IMR-90 (cell line): ENCODE data around the gene ANKFN1. TPM values are rescaled to one million over a fixed set of nuclear protein-coding genes. Genes with fewer than 3 reads are reported as not detected.

Experiments
- ATAC-seq: fragments of 200-7000 bp; cut with Tn5 transposase; 2 replicates; pipeline ENCODE4 v1.9.1; 2020; ENCODE audit warnings: low read depth, mild to moderate bottlenecking, moderate library complexity
- BruUV-seq: library from RNA; stranded (reverse); fragments of 400-500 nt; replicated peaks from 2 replicates; lab custom pipeline; 2021; lab: Mats Ljungman, UMichigan
- CTCF ChIA-PET: fragments of 300-600 bp; formaldehyde crosslinking; extraction: SDS; loops from one replicate; lab custom pipeline; 2021; ENCODE audit warnings: antibody characterized with exemption; lab: Yijun Ruan, JAX
- POLR2A ChIA-PET: fragments of 300-600 bp; sonication (Branson Sonifier 250); formaldehyde crosslinking; loops from one replicate; lab custom pipeline; 2022; ENCODE audit warnings: antibody characterized with exemption; ENCODE audit not compliant: unreplicated experiment; lab: Charles Lee
- DNase-seq: peaks from one replicate; pipeline ENCODE4 v3.0.0; 2013
- H2AFZ ChIP-seq: replicated peaks from 2 replicates; pipeline ENCODE3; 2013; ENCODE audit warnings: low read length, mild to moderate bottlenecking; ENCODE audit not compliant: poor library complexity
- H2AK5ac ChIP-seq: 2 replicates; pipeline ENCODE4 v1.6.1; 2013; ENCODE audit warnings: low read depth, low read length, inconsistent platforms
- H2AK9ac ChIP-seq: replicated peaks from 2 replicates; pipeline ENCODE3; 2013; ENCODE audit warnings: mild to moderate bottlenecking, low read depth, low read length, moderate library complexity; ENCODE audit not compliant: poor library complexity
- H2BK120ac ChIP-seq: 2 replicates; pipeline ENCODE4 v1.6.1; 2013; ENCODE audit warnings: low read depth, low read length, inconsistent platforms
- H2BK15ac ChIP-seq: 3 replicates; pipeline ENCODE4 v1.6.1; 2013; ENCODE audit warnings: low read depth, low read length, inconsistent platforms
- H2BK20ac ChIP-seq: 2 replicates; pipeline ENCODE4 v1.6.1; 2013; ENCODE audit warnings: low read depth, mild to moderate bottlenecking, inconsistent platforms, low read length, moderate library complexity
- H2BK5ac ChIP-seq: 2 replicates; pipeline ENCODE4 v1.6.1; 2013; ENCODE audit warnings: mild to moderate bottlenecking, low read depth, low read length, inconsistent platforms; ENCODE audit not compliant: poor library complexity, severe bottlenecking
- H3K14ac ChIP-seq: replicated peaks from 2 replicates; pipeline ENCODE4 v1.6.1; 2013; ENCODE audit warnings: low read depth, low read length, inconsistent platforms
- H3K18ac ChIP-seq: 2 replicates; pipeline ENCODE4 v1.6.1; 2013; ENCODE audit warnings: low read depth, low read length, control low read depth
- H3K23ac ChIP-seq: 2 replicates; pipeline ENCODE4 v1.6.1; 2013; ENCODE audit warnings: low read depth, low read length, inconsistent platforms
- H3K27ac ChIP-seq: 2 replicates; pipeline ENCODE4 v1.5.1; 2013; ENCODE audit warnings: mild to moderate bottlenecking, control low read depth, low read length; ENCODE audit not compliant: insufficient read depth
- H3K27me3 ChIP-seq: 2 replicates; pipeline ENCODE4 v1.6.1; 2013; ENCODE audit warnings: low read length; ENCODE audit not compliant: control insufficient read depth, insufficient read depth
- H3K36me3 ChIP-seq: 2 replicates; pipeline ENCODE4 v1.6.1; 2013; ENCODE audit warnings: low read length, mixed read lengths; ENCODE audit not compliant: control insufficient read depth, insufficient read depth
- H3K4ac ChIP-seq: 2 replicates; pipeline ENCODE4 v1.6.1; 2013; ENCODE audit warnings: low read depth, low read length, inconsistent platforms
- H3K4me1 ChIP-seq: 2 replicates; pipeline ENCODE4 v1.6.1; 2013; ENCODE audit warnings: low read length, mixed read lengths; ENCODE audit not compliant: control insufficient read depth, insufficient read depth
- H3K4me2 ChIP-seq: 2 replicates; pipeline ENCODE4 v1.6.1; 2013; ENCODE audit warnings: low read depth, mild to moderate bottlenecking, control low read depth, low read length, moderate library complexity
- H3K4me3 ChIP-seq: 2 replicates; pipeline ENCODE4 v1.5.1; 2013; ENCODE audit warnings: low read depth, mild to moderate bottlenecking, control low read depth, low read length, moderate library complexity; ENCODE audit not compliant: insufficient read depth
- H3K56ac ChIP-seq: 2 replicates; pipeline ENCODE4 v1.6.1; 2013; ENCODE audit warnings: low read length, inconsistent platforms; ENCODE audit not compliant: insufficient read depth; ENCODE audit errors: extremely low read depth
- H3K79me1 ChIP-seq, 2 experiments: 2 replicates each; pipeline ENCODE4 v1.6.1; 2013; ENCODE audit warnings: low read length in 2 of 2, inconsistent platforms in 1 of 2, low read depth in 1 of 2
- H3K9ac ChIP-seq: 2 replicates; pipeline ENCODE4 v1.6.1; 2013; ENCODE audit warnings: low read depth, low read length, control low read depth
- H3K9me1 ChIP-seq: 2 replicates; pipeline ENCODE4 v1.6.1; 2013; ENCODE audit warnings: low read length, inconsistent platforms; ENCODE audit not compliant: insufficient read depth
- H3K9me3 ChIP-seq: 2 replicates; pipeline ENCODE4 v1.6.1; 2013; ENCODE audit warnings: low read length; ENCODE audit not compliant: control insufficient read depth, insufficient read depth
- H4K20me1 ChIP-seq: 2 replicates; pipeline ENCODE4 v1.6.1; 2013; ENCODE audit warnings: low read length, inconsistent platforms; ENCODE audit not compliant: insufficient read depth
- H4K5ac ChIP-seq: 2 replicates; pipeline ENCODE4 v1.6.1; 2013; ENCODE audit warnings: mild to moderate bottlenecking, low read depth, low read length, control low read depth
- H4K8ac ChIP-seq, 2 experiments: 2 replicates each; pipeline ENCODE4 v1.6.1; 2013; ENCODE audit warnings: low read depth in 2 of 2, low read length in 2 of 2, control low read depth in 1 of 2, inconsistent platforms in 1 of 2
- H4K91ac ChIP-seq: 2 replicates; pipeline ENCODE4 v1.6.1; 2013; ENCODE audit warnings: low read depth, low read length, inconsistent platforms; ENCODE audit not compliant: insufficient read depth
- BHLHE40 ChIP-seq: fragments of 150-350 bp; IDR thresholded peaks from 2 replicates; pipeline ENCODE4 v1.6.1; 2016; ENCODE audit warnings: mild to moderate bottlenecking, low read depth, low read length
- CEBPB ChIP-seq: IDR thresholded peaks from 2 replicates; pipeline ENCODE4 v1.6.1; 2012; ENCODE audit warnings: low read depth, low read length, improper control_type of control experiment
- CHD1 ChIP-seq: IDR thresholded peaks from 2 replicates; pipeline ENCODE4 v1.6.1; 2012; ENCODE audit warnings: low read depth, low read length, improper control_type of control experiment
- MAFK ChIP-seq: IDR thresholded peaks from 2 replicates; pipeline ENCODE4 v1.6.1; 2012; ENCODE audit warnings: low read depth, low read length, improper control_type of control experiment
- MAZ ChIP-seq: IDR thresholded peaks from 2 replicates; pipeline ENCODE4 v1.6.1; 2012; ENCODE audit warnings: low read depth, mild to moderate bottlenecking, low read length, improper control_type of control experiment, moderate library complexity, borderline replicate concordance
- MXI1 ChIP-seq: IDR thresholded peaks from 2 replicates; pipeline ENCODE4 v1.6.1; 2012; ENCODE audit warnings: low read depth, mild to moderate bottlenecking, low read length, moderate library complexity, borderline replicate concordance
- NFE2L2 ChIP-seq: fragments of 150-350 bp; IDR thresholded peaks from 2 replicates; pipeline ENCODE4 v1.6.1; 2016; ENCODE audit warnings: low read depth, mild to moderate bottlenecking, low read length
- POLR2A ChIP-seq: IDR thresholded peaks from 2 replicates; pipeline ENCODE4 v1.6.1; 2012; ENCODE audit warnings: mild to moderate bottlenecking, low read depth, low read length
- RAD21 ChIP-seq: IDR thresholded peaks from 2 replicates; pipeline ENCODE4 v1.6.1; 2012; ENCODE audit warnings: low read length, improper control_type of control experiment
- RCOR1 ChIP-seq: IDR thresholded peaks from 2 replicates; pipeline ENCODE4 v1.6.1; 2012; ENCODE audit warnings: mild to moderate bottlenecking, low read length, improper control_type of control experiment; ENCODE audit not compliant: insufficient replicate concordance
- RFX5 ChIP-seq: IDR thresholded peaks from 2 replicates; pipeline ENCODE4 v1.8.0; 2012; ENCODE audit warnings: low read depth, mild to moderate bottlenecking, low read length, moderate library complexity
- SMC3 ChIP-seq: fragments of 150-350 bp; IDR thresholded peaks from 2 replicates; pipeline ENCODE4 v1.6.1; 2016; ENCODE audit warnings: low read depth, mild to moderate bottlenecking, antibody characterized with exemption, low read length, moderate library complexity
- USF2 ChIP-seq: fragments of 150-350 bp; IDR thresholded peaks from 2 replicates; pipeline ENCODE4 v1.6.1; 2017; ENCODE audit warnings: mild to moderate bottlenecking, antibody characterized with exemption, low read length, low read depth
- WGBS, 2 experiments: methylation state at CpG; one replicate each; pipeline versions ENCODE4 v1.1.5 to v1.1.7; 2013; ENCODE audit warnings: missing lambda C conversion rate in 2 of 2; ENCODE audit not compliant: insufficient read length in 1 of 2; ENCODE audit errors: extremely low coverage in 2 of 2; 5-methylcytosine and 5-hydroxymethylcytosine counted together
- dilution Hi-C: fragments of 300-500 bp; cut with HindIII; formaldehyde crosslinking; loops from one replicate; pipeline ENCODE4 v1.14.3; 2018; ENCODE audit warnings: low sequenced_read_pairs; ENCODE audit not compliant: unreplicated experiment
- in situ Hi-C: fragments of 300-500 bp; cut with MboI; formaldehyde crosslinking; loops from 3 replicates; pipeline ENCODE4 v1.14.3; 2019; ENCODE audit warnings: low sequenced_read_pairs, inconsistent platforms, mixed read lengths
- intact Hi-C: fragments of 100-400 bp; cut with micrococcal nuclease; formaldehyde crosslinking; loops from 2 replicates; pipeline ENCODE4 v1.10.0; 2022
- polyA plus RNA-seq, 3 experiments: library from polyadenylated mRNA; depleted of rRNA; stranded (reverse); fragments of >200 nt; gene quantifications; 2 replicates each; pipeline ENCODE4 v1.2.3, GENCODE V29; 2012; ENCODE audit warnings: low replicate concordance in 1 of 3
- total RNA-seq: library from RNA; depleted of rRNA; stranded (reverse); fragments of >200 nt; gene quantifications from 2 replicates; pipeline ENCODE4 v1.2.3, GENCODE V29; 2012

ANKFN1 gene
- total and polyA plus RNA-seq, 2 of the 4 experiments (the other 2 are of a cell fraction), result not detected

GRCh38 chr17:56290802-56291118 is 137.5 kb downstream of the ANKFN1 start:
- Histone ChIP-seq H2BK5ac (peak overlapping the region; percentile 60), H3K4me2 (peak overlapping the region; percentile 90), H3K9ac (no peak overlapping the region; the same call in 1 of the 2 replicates), H4K8ac (peak overlapping the region; percentile 64 to 71; a peak in 3 of 4 replicates), H3K4ac (0 out of 2 replicates have a peak overlapping the region, but pooled peaks have one; percentile 36), H3K79me1 (no peaks in the 10 kb centered on the region), H2AK9ac (no peak overlapping the region), H2AFZ (no peak overlapping the region), H3K27ac (peak overlapping the region; percentile 32; the same call in 1 of the 2 replicates), H3K4me1 (peaks cover 7% of the 10 kb centered on the region), H4K5ac (peak overlapping the region; percentile 85), H3K14ac (0 out of 2 replicates have a peak overlapping the region, but pooled peaks have one; percentile 37), H3K18ac (peak overlapping the region; percentile 86; the same call in 1 of the 2 replicates), H2BK120ac (peak overlapping the region; percentile 62; the same call in 1 of the 2 replicates), H3K4me3 (no peak overlapping the region), H3K9me1 (no peaks in the 10 kb centered on the region; the same call in 1 of the 2 replicates), H3K23ac (no peak overlapping the region), H4K91ac (no peak overlapping the region; the same call in 1 of the 2 replicates), H4K20me1 (no peaks in the 10 kb centered on the region), H3K56ac (no peak overlapping the region), H2AK5ac (no peak overlapping the region), H3K9me3 (peaks cover 2% of the 10 kb centered on the region; the same call in 1 of the 2 replicates), H2BK15ac (0 out of 3 replicates have a peak overlapping the region, but pooled peaks have one; percentile 15), H2BK20ac (no peak overlapping the region; the same call in 1 of the 2 replicates), H3K36me3 (no peaks in the 10 kb centered on the region), H3K27me3 (no peaks in the 10 kb centered on the region)
- ATAC-seq, result no peak
- no peak for DNase-seq
- TF ChIP-seq RCOR1 (no peak), RFX5 (no peak), POLR2A (no peak), SMC3 (no peak), MAFK (no peak), MAZ (no peak), CEBPB (no peak), BHLHE40 (no peak), USF2 (no peak), RAD21 (no peak), CHD1 (no peak), NFE2L2 (no peak), MXI1 (no peak)
- BruUV-seq, result no TSS peak
- CTCF ChIA-PET, result no interaction called here
- in situ Hi-C loops, result no loop called here
- no CpG with 5 or more reads among the region's 1 CpG for WGBS, 2 experiments
- dilution Hi-C loops, result no loop called here
- intact Hi-C loops, result loop anchor here (5.0 to 10.0 kb wide), 2 partner anchors 148 to 404 kb away; no protein-coding TSS in a partner anchor
- POLR2A ChIA-PET, result no interaction called here
